HG03342 (cell line): Measurements from ENCODE around the gene ERICH6.

ENCODE experiments used
- ATAC-seq: cut with Tn5 transposase; IDR thresholded peaks from one replicate; pipeline ENCODE4 v1.9.1; 2021; ENCODE audit warnings: mild to moderate bottlenecking, moderate library complexity; ENCODE audit not compliant: unreplicated experiment

Gene ERICH6

DNA sequence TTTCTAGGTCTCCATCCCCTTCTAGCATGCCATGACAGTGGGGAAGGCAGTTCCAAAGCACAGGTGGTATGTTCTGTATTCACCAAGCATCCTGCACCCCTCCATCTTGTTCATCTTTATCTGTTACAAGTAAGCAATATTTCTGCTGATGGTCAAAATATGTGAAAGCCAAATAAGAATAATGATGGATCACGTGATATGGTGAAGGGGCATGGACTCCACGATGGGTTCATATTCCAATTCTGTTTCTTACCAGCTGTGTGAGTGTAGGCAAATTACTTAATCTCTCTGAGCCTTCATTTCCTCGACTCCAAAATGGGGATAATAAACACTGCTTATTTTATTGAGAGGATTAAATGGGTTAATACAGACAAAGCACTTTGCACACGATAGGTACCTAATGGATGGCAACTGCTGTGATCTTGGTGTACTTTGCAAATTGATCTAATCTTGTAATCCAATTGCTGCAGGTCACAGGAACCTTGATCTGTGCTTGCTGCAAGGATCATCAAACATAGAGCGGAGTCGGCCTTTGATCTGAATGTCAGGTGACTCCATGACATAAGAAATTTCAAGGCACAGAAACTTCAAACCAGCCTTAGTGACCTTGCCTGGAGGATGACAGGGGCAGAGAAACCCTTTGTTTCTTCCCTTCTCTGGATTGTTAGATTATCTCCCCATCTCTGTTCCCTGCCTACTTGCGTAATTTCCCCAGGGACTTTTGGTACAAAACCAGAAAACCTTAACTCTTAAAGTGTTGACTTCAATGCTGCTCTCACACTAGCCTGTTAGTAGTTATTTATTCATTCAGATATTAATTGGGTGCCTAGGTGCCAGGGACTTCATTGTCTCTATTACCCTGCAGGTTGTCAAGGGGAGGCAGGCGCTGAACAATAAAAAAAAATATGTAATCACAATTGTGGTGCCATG, 33.4 kb upstream of the ERICH6 start:
- ATAC-seq = no peak

DNA sequence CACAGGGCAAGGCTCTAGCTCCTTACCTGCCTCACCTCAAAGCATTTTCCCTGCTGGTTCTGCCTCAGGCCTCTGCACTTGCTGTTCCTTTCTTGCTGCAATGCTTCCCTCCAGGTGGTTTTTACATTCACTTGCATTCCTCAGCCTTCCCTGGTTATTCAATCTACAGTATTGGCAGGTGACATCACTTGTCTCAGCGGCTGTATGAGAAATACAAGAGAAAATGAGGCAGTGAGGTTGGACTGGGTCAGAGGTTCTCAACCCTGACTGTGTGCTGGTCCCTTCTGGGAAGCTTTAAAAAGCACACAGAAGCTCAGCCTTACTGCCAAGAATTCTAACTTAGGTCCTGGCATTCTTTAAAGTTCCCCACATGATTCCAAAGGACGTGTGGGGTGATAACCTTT, 32.6 kb upstream of the ERICH6 start:
- no peak for ATAC-seq

DNA sequence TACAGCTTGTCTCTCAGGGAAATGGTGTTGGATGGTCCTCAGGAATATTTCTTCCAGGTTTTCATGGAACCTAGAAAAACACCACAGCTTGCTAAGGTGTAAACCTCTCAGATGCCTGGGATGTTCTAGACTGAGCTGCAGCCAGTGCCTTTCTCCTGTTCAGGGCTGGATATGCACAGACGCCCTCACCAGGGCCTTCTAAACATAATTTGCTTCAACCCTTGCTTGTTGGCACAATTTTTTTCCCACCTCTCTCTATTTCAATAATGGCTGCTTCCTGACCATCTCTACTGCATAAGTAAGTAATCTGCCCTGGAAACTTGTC, 31.0 kb upstream of the ERICH6 start:
- ATAC-seq = no peak

DNA sequence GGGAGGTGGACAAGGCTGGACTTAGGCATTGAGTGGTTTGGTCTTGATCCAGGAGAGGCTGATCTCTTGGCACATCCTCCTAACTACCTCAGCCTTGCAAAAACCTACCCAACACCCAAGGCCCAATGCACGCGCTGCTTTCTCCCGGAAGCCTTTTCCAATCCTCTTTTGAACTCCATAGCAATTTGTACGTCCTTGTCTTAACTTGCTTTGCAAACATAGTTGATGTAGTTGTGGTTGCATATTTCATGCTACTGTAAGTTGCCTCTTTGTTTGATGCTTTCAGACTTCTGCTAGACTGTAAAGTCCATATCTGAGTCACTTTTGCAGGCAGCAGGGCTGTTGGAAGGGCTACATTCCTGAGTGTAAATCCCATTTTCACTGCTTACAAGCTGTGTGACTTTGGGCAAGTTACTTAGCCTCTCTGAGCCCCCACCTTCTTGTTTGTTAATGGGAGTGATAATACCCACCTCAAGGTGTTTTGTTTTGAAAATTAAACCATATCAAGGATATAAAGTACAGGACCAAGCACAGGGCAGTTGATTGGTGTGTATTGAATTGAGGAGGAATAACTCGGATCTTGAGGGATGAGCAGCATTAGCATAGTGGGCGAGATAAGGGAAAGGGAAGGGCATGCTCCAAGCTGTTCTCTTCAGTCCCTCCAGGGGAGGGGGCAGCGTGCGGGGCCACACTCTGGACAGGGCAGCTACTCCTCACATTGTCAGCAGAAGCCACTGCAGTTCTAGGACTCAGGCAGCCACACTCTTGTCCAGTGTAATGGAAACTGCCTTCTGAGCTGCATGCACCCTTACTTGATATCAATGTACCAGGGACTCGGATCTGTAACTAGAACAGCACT, 30.4 kb upstream of the ERICH6 start:
- no peak for ATAC-seq

DNA sequence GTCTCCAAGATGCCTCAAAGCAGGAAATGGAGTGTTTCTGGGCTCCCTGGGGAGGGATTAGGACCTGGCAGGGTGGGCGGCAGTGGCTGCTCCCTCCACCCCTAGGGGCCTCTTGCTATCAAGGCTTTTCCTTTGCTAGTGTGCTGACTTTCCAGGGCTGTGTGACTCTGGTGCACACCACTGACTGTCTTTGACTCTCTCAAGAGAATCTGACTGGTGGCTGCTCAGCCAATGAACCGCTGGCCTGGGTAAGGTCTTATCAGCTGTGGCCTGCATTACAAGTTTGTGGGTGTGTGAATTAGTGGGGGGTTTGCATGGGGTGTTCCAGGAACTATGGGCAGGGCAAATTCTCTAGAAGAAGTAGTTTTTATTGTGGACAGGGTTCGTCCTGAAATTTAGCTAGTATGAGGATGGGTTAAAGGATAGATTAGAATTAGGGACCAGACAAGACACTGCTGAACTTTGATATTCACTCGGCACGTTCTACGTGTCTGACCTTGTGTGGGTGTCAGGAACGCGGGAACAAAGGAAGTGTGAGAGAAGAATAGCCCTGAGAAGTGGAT, 29.7 kb upstream of the ERICH6 start:
- no peak for ATAC-seq

DNA sequence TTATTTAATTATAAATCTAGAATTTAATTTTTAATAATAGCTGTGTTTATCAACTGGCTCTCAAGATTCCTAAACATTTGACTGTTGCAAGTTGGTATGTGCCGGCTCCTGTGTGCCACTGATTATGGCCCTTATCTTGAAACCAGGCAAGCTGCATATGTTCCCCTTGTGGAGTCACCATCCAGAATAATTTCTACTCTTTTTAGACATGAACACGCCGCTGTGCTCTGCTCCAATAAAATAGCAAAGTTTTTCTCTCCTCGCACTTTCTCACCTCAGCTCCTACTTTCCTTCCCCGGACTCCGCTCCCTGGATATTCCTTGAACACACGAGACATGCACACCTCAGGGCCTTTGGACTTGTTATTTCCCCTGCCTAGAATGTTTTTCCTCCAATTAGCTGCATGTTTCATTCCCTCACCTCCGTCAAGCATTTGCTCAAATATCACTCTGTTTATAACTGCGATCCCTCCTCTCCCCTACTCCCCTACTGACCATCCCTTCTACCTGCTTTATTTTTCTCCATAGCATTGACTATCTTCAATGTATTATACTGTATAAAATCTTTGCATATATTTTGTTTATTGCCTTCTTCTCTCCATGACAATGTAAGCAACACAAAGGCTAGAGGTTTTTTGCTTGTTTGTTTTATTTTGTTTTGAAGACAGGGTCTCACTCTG, 26.1 kb upstream of the ERICH6 start:
- no peak for ATAC-seq

DNA sequence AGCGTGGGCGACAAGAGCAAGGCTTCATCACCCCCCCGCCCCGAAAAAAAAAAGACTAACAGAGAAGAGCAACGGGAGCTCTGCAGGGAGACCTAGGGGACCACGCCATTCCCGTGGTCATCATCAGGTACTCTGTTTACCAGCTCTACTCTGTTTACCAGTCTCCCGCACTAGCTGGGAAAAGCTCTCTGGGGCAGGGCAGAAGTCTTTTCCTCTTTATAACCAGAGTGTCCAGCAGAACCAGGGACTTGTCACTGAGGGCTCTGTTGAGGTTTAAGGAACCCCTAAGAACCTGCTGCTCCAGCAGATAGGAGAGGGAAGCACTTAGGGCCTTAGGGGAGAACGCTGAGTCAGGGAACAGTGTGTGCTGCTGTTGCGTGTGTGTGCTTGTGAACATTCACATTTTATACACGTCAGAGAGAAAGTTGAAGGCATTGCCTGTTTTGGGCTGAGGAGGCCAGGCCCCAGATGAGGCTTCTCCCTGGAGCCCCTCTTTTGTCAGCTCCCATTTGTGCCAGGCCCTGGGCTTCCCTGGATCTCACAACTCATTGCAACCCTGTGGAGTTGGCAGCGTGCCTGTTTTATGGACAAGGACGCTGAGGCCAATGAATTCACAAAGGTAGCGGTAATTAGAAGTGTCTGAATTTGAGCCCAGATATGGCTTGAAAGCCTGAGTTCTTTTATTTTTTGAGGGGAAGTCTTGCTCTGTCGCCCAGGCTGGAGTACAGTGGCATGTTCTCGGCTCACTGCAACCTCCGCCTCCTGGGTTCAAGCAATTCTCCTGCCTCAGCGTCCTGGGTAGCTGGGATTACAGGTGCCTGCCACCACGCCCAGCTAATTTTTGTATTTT, 24.2 kb upstream of the ERICH6 start:
- no peak for ATAC-seq

DNA sequence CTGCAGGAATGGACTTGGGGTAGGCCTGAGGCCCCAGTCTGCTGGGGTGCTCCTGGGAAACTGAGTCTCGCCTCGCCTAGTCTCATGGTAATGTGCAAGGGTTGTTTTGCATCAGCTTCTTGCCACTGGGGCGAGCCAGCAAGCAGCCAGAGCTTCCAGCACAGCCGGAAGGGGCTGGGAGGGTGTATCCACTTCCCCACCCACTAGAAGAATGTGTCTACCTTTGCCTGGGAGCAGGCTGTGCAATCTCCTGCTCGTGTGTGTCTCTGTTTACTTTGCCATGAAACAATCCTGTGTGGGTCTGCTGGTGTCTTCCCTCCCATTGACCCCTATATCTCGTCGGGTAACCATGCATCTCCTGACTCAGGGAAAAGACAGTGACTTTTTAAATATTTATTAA, 21.8 kb upstream of the ERICH6 start:
- no peak for ATAC-seq

DNA sequence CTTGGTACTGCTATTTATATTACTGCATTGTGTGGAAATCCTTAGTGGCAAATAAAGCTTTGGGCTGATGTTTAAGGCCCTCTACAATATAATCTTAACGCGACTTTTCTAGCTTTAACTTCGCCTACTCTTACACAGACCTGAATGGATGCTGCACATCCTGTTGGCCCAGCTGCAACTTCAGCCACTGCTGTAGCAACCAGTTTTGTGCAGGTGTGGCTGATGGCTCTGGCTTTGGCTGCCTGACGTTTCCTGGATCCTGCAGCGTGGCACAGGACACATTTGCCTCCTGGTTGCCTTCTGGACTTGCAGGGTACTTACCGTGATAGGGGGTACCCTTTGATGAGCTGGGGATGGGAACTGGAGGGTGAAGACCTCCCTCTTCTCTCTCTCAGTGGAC, 20.2 kb upstream of the ERICH6 start:
- ATAC-seq = no peak

DNA sequence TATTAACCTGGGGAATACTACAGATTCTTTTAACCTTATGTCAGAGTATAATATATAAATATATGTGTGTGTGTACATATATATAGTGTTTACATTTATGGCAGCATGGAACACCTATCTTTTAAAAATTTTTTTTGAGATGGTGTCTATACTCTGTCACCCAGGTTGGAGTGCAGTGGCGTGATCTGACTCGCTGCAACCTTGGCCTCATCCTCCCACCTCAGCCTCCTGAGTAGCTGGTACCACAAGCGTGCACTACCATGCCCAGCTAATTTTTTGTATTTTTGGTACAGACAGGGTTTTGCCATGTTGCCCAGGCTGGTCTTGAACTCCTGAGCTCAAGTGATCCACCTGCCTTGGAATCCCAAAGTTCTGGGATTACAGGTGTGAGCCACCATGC, 18.5 kb upstream of the ERICH6 start:
- no peak for ATAC-seq

DNA sequence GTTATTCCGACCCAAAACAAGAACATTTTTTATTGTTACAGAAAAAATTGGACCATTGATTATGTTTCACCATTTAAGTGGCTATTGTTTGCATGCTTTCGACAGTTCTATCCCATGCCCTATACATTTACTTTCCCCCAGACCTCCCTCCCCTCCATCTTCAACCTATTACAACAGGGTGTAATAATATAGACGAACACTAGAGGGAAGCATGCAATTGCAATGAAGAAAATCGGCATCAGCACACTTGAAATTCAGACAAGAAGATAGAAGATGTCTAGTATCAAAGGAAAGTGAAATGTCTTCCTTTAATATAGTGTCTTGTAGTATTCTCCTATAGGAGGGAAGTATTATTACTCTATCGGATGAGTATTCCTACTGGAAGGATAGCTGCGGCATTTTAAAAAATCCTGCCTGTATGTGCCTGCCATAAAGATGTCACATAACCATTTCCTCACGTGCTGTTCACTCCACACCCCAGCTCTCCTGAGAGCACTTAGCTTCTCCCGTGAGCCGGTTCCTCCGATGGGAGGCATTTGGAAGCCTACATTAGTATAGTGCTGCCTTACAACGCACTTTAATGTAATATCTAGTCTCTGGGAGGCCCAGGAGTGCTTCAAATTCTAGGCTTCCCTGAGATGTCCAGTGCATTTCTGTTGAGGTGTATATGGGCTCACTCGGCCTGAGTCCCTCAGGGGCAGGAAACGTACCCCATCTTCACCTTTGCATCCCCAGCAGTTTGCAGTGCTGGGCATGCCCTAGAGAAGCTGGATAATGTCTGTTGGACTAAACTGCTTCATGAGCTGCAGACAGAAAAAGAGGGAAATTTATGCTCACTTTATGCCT, 17.8 kb upstream of the ERICH6 start:
- peak; percentile 85 for ATAC-seq

DNA sequence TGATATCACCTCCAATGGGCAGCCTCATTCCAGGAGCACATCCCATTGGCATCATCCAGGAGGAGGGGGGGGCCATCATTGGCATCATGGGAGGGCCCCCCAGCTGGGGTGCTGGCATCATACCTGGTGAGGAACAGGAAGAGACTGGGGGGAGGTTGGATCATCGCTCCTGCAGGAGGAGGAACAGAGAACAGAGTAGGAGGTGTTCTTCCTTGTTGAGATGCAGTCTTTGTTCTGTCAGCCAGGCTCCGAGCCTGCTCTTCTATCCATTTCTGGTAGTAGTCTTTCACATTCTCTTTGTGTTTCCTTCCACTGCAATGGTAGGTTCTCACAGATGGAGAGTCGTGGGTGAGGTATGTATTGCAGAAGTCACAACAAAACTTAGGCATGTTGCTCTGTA, 16.7 kb upstream of the ERICH6 start:
- no peak for ATAC-seq

DNA sequence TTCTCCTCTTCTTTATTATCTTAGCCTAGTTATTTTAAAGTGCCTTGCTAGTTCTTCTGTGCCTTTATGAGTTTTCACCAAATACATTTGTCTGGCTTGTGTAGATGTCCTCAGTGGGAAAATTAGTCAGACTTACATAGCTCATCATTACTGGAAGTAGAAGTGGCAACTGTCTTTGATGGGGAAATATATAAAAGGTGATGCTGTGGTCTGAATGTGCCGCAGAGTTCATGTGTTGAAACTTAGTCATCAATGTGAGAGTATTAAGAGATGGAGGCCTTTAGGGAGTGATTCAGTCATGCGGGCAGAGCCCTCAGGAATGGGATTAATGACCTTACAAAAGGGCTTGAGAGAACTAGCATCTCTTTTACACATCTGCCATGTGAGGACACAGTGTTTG, 6.4 kb upstream of the ERICH6 start:
- ATAC-seq = no peak

DNA sequence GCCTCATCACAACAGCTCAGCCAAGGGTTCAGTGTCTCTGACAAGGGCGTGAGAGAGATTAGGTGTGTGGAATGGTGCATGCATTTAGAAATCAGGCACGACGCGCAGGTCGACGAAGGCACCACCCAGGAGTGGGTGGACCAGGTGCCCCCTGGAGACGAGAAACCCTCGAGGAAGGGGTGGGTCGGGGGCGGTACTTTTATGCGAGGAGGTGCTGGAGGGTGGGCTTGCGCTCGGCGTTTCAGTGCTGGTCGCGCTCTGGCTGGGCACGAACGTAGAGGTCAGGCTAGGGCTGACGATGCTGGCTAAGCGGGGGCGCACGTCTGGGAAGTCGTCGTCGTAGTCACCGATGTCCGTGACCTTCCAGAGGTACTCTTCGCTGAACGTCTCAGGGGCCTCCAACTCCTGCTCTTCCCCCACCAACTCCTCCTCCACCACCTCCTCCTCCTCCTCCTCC, 393 bp downstream of the ERICH6 start:
- ATAC-seq = peak; percentile 30

DNA sequence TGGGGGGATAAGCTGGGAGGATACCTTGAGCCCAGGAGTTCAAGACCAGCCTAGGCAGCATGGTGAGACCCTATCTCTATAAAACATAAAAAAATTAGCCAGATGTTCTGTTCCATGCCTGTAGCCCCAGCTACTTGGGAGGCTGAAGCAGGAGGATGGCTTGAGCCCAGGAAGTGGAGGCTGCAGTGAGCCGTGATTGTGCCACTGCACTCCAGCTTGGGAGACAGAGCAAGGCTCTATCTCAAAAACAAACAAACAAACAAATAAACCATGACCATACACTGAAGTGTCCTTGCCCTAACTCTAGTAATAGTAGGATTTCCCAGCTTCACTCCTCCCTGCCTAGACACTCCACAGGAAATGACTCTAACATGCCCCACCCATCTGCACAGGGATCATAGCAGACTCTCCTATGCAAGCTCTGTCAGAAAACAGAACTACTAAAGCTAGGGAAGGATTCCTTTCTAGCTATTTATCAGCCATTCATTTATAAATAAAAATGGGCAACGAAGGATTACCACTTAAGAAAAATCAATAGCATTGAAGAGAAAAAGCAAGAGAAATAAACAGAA, 4.6 kb downstream of the ERICH6 start:
- no peak for ATAC-seq

DNA sequence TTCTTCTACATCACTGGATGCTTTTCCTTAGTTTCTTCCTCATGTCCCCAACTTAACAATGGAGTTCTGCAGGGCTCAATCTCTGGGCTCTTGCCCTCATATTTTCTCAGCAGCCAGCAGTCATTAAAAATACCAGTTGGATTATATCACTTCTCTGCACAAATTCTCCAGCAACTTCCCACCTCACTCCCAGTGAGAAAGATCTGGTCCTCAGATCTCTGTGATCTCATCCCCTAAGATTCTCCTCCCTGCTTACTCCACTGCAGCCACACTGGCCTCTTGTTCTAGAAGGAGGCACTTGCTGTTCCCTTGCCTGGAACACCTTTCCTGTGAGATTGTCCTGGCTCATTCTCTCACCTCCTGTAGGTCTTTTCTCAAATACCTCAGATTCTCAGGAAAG, 6.1 kb downstream of the ERICH6 start:
- ATAC-seq = no peak

DNA sequence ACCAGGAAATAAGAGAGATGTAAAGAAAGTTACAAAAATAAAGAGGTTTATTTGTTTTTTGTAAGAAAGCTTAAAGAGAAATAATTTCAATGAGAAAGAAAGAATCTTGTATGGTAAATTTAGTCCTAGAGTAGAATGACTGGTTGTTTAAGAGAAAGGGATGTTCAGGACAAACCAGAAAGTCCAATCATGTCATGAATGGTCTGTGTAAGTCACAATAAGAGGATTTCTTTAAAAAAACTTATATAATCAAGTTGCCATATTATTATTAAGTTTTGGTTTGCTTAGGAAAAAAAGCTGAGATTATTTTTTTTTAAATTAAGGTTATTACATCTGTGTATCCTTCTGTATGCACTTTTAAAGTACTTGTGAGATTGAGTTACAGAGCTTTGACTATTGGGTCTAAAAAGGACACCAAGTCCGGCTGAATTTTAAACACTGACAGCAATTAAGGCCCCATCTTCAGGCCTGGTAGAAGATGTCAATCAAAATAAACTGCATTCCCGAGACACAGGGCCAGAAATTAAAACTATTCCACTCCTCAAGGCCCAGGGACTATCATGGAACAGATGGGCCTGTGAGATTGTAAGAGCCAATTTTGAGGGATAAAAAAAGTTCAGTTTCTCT, 12.2 kb downstream of the ERICH6 start:
- no peak for ATAC-seq

DNA sequence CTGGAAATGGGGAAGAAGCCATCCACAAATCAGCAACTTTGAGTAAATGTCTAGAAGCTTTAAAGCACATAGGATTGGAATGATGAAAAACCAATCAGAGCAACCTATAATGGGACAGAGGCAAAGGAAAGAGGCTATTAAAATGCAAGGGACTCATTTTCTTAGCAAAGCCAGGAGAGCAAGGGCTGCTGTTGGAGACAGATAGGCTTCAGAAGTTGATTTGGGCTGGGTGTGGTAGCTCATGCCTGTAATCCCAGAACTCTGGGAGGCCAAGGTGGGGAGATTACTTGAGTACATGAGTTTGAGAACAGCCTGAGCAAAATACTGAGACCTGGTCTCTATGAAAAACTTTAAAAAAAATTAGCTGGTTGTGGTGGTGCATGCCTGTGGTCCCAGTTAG, 16.1 kb downstream of the ERICH6 start:
- ATAC-seq = no peak

DNA sequence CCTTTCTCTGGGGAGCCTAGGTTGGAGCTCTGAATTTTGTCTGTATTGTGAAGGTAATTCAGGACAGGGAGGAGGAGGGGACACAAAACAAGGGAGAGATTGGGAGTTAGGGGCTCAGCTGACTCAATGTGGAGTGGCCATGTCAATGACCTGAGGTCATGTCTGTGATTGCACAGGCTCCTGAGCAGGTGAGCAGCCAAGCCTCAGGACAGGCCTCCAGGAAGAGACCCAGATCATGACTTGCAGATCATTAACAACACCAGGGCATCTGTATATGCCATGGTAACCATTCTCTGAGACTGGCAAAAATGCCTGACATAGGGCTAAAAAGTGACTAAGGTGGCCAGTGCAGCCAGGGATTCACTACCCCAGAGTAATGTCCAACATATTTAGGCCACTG, 20.9 kb downstream of the ERICH6 start:
- no peak for ATAC-seq
